ENCODE data around the gene MRPS16. TPM values are rescaled to one million over a fixed set of nuclear protein-coding genes. Genes with fewer than 3 reads are reported as not detected.

Gene MRPS16
- total and polyA plus RNA-seq, 2 experiments from 2014 or later, result 57.2 to 109 TPM

GRCh38 chr10:73238990-73239566, 13.4 kb downstream of the MRPS16 start:
- no peaks in the 10 kb centered on the region for H4K20me1 ChIP-seq (ENCODE audit: insufficient read depth)
- no peaks in the 10 kb centered on the region for H3K9me2 ChIP-seq (ENCODE audit: insufficient read depth)
- peaks cover 43% of the 10 kb centered on the region for H3K36me3 ChIP-seq (ENCODE audit: low read depth)
- H3K4me1 ChIP-seq (ENCODE audit: insufficient read depth), result peaks cover 3% of the 10 kb centered on the region
- H3K27ac ChIP-seq, result no peak overlapping the region
- peaks cover 34% of the 10 kb centered on the region for H3K79me2 ChIP-seq (ENCODE audit: insufficient read depth)
- H2AFZ ChIP-seq, result no peak overlapping the region
- no peak for DNase-seq
- TF ChIP-seq EZH2phosphoT487 (IDR thresholded peaks at IDR 0.05; ENCODE audit: insufficient read depth, low read depth), result no peak
- TF ChIP-seq EZH2 (IDR thresholded peaks at IDR 0.05; ENCODE audit: insufficient read depth, poor library complexity, severe bottlenecking), result no peak
- no peak overlapping the region for H3K4me3 ChIP-seq
- in situ Hi-C loops (cut with MboI), result no loop called here
- H3F3A ChIP-seq (ENCODE audit: insufficient read depth), result peaks cover 11% of the 10 kb centered on the region
- no peaks in the 10 kb centered on the region for H3K27me3 ChIP-seq (replicated peaks; ENCODE audit: insufficient read depth)
- no peak overlapping the region for H3K4me2 ChIP-seq (ENCODE audit: unreplicated experiment)
- WGBS, 2 experiments (ENCODE audit: low coverage in 1 of 2, low lambda C conversion rate in 2 of 2, missing lambda C conversion rate in 2 of 2), result 96 to 98% methylated on average over 5 of the region's 5 CpGs
- no peaks in the 10 kb centered on the region for H3K9me3 ChIP-seq (ENCODE audit: low read depth)
- no peak overlapping the region for H3K9ac ChIP-seq

GRCh38 chr10:73234695-73235094, 17.7 kb downstream of the MRPS16 start:
- Histone ChIP-seq H4K20me1 (ENCODE audit: insufficient read depth) (no peaks in the 10 kb centered on the region), H3K4me3 (no peak overlapping the region), H3K9ac (no peak overlapping the region), H3K9me3 (ENCODE audit: low read depth) (no peaks in the 10 kb centered on the region), H3K9me2 (ENCODE audit: insufficient read depth) (no peaks in the 10 kb centered on the region), H3K4me1 (ENCODE audit: insufficient read depth) (peaks cover 8% of the 10 kb centered on the region), H3K79me2 (ENCODE audit: insufficient read depth) (no peaks in the 10 kb centered on the region), H3F3A (ENCODE audit: insufficient read depth) (peaks cover 14% of the 10 kb centered on the region; the same call in 1 of the 2 replicates), H2AFZ (no peak overlapping the region), H3K27me3 (replicated peaks; ENCODE audit: insufficient read depth) (no peaks in the 10 kb centered on the region), H3K27ac (no peak overlapping the region), H3K36me3 (ENCODE audit: low read depth) (peaks cover 20% of the 10 kb centered on the region), H3K4me2 (ENCODE audit: unreplicated experiment) (no peak overlapping the region)
- in situ Hi-C loops (cut with MboI), result no loop called here
- 90% methylated on average over 7 of the region's 7 CpGs for whole genome bisulfite sequencing, 2 experiments (ENCODE audit: low coverage in 1 of 2, low lambda C conversion rate in 2 of 2, missing lambda C conversion rate in 2 of 2)
- TF ChIP-seq EZH2phosphoT487 (IDR thresholded peaks at IDR 0.05; ENCODE audit: insufficient read depth, low read depth), result no peak
- TF ChIP-seq EZH2 (IDR thresholded peaks at IDR 0.05; ENCODE audit: insufficient read depth, poor library complexity, severe bottlenecking), result no peak
- DNase-seq, result no peak

DNA sequence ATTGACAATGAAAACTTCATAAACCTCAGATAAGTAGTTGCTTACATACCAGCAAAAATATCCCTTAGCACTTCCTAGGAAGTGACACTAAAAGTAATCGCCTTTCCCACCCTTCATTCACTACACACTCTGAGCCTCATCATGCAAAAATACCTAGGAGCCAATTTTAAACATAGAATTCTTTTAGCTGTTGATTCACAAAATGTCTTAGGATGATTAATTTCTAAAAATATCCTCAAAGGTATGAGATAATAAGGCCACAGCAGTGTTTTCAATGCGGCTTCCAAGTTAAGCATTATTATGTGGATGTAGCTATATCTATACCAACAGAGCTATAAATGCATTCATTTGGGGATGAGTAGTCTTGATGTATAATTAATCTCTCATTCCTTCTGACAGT, 18.6 kb downstream of the MRPS16 start:
- TF ChIP-seq EZH2phosphoT487 (IDR thresholded peaks at IDR 0.05; ENCODE audit: insufficient read depth, low read depth) (no peak), EZH2 (IDR thresholded peaks at IDR 0.05; ENCODE audit: insufficient read depth, poor library complexity, severe bottlenecking) (no peak)
- Histone ChIP-seq H3K79me2 (ENCODE audit: insufficient read depth) (no peaks in the 10 kb centered on the region), H3K4me2 (ENCODE audit: unreplicated experiment) (no peak overlapping the region), H3K36me3 (ENCODE audit: low read depth) (peaks cover 12% of the 10 kb centered on the region; the same call in 1 of the 2 replicates), H3K9me3 (ENCODE audit: low read depth) (no peaks in the 10 kb centered on the region), H3K9me2 (ENCODE audit: insufficient read depth) (no peaks in the 10 kb centered on the region), H3K27ac (no peak overlapping the region), H3F3A (ENCODE audit: insufficient read depth) (peaks cover 14% of the 10 kb centered on the region; the same call in 1 of the 2 replicates), H3K4me3 (no peak overlapping the region), H3K9ac (no peak overlapping the region), H3K27me3 (replicated peaks; ENCODE audit: insufficient read depth) (no peaks in the 10 kb centered on the region), H4K20me1 (ENCODE audit: insufficient read depth) (no peaks in the 10 kb centered on the region), H3K4me1 (ENCODE audit: insufficient read depth) (peaks cover 8% of the 10 kb centered on the region), H2AFZ (no peak overlapping the region)
- 84 to 95% methylated on average over 2 of the region's 2 CpGs for WGBS, 2 experiments (ENCODE audit: low coverage in 1 of 2, low lambda C conversion rate in 2 of 2, missing lambda C conversion rate in 2 of 2)
- in situ Hi-C loops (cut with MboI), result no loop called here
- DNase-seq, result no peak

- in situ Hi-C loops (cut with MboI), result no loop called here
- Histone ChIP-seq H3K79me2 (ENCODE audit: insufficient read depth) (no peaks in the 10 kb centered on the region), H4K20me1 (ENCODE audit: insufficient read depth) (no peaks in the 10 kb centered on the region), H2AFZ (no peak overlapping the region), H3K27me3 (replicated peaks; ENCODE audit: insufficient read depth) (no peaks in the 10 kb centered on the region), H3K27ac (no peak overlapping the region), H3K4me2 (ENCODE audit: unreplicated experiment) (no peak overlapping the region), H3K36me3 (ENCODE audit: low read depth) (0 out of 2 replicates have a peak, but pooled peaks cover 10% of the 10 kb centered on the region), H3K9me2 (ENCODE audit: insufficient read depth) (no peaks in the 10 kb centered on the region), H3K9ac (no peak overlapping the region), H3K9me3 (ENCODE audit: low read depth) (no peaks in the 10 kb centered on the region), H3K4me3 (no peak overlapping the region), H3K4me1 (ENCODE audit: insufficient read depth) (peaks cover 8% of the 10 kb centered on the region), H3F3A (ENCODE audit: insufficient read depth) (peaks cover 14% of the 10 kb centered on the region; the same call in 1 of the 2 replicates)
- 84 to 88% methylated on average over 8 of the region's 8 CpGs for WGBS, 2 experiments (ENCODE audit: low coverage in 1 of 2, low lambda C conversion rate in 2 of 2, missing lambda C conversion rate in 2 of 2)
- TF ChIP-seq EZH2phosphoT487 (IDR thresholded peaks at IDR 0.05; ENCODE audit: insufficient read depth, low read depth) (no peak), EZH2 (IDR thresholded peaks at IDR 0.05; ENCODE audit: insufficient read depth, poor library complexity, severe bottlenecking) (no peak)
- DNase-seq, result no peak
Measured at GRCh38 chr10:73232887-73233286, 19.6 kb downstream of the MRPS16 start.

Data from GM23248 (cell line).